Brain microvascular endothelial cell (primary cell): ENCODE data around the gene RCAN2.
"Not testable (repeated sequence)": the region's sequence is repeated elsewhere in the genome, so short reads cannot be mapped to it uniquely, and the experiment has no call there.

Experiments used
- DNase-seq: peaks from one replicate; pipeline ENCODE4 v3.0.0-alpha.2; 2020
- H3K27ac ChIP-seq: fragments of 250-450 bp; sonication (Bioruptor Pico); 2 replicates; pipeline ENCODE4 v1.5.1; 2020; ENCODE audit warnings: mild to moderate bottlenecking, moderate library complexity
- H3K27me3 ChIP-seq: fragments of 250-450 bp; sonication (Bioruptor Pico); replicated peaks from 2 replicates; pipeline ENCODE4 v1.5.1; 2020; ENCODE audit warnings: mild to moderate bottlenecking
- H3K36me3 ChIP-seq: fragments of 250-450 bp; sonication (Bioruptor Pico); replicated peaks from 2 replicates; pipeline ENCODE4 v1.5.1; 2020; ENCODE audit warnings: mild to moderate bottlenecking
- H3K4me3 ChIP-seq: 2 replicates; pipeline ENCODE4 v1.5.1; 2011; ENCODE audit warnings: low read depth, mild to moderate bottlenecking, control low read depth, low read length, moderate library complexity
- in situ Hi-C: cut with HindIII; loops from 2 replicates; pipeline ENCODE4 v1.10.0; 2017; ENCODE audit warnings: low sequenced_read_pairs, low pct_ligation_motif_present
- TF ChIP-seq, protein P1 (sequence below): IDR thresholded peaks from 2 replicates; pipeline ENCODE4 v1.5.1; 2011; ENCODE audit warnings: low read depth, mild to moderate bottlenecking, moderate library complexity, low read length, control low read depth, inconsistent platforms; ENCODE audit errors: missing control alignments

RCAN2 gene

GRCh38 chr6:46350714-46351113 is 140.5 kb downstream of the RCAN2 start:
- H3K36me3 ChIP-seq, result no peaks in the 10 kb centered on the region
- TF ChIP-seq, protein P1, sequence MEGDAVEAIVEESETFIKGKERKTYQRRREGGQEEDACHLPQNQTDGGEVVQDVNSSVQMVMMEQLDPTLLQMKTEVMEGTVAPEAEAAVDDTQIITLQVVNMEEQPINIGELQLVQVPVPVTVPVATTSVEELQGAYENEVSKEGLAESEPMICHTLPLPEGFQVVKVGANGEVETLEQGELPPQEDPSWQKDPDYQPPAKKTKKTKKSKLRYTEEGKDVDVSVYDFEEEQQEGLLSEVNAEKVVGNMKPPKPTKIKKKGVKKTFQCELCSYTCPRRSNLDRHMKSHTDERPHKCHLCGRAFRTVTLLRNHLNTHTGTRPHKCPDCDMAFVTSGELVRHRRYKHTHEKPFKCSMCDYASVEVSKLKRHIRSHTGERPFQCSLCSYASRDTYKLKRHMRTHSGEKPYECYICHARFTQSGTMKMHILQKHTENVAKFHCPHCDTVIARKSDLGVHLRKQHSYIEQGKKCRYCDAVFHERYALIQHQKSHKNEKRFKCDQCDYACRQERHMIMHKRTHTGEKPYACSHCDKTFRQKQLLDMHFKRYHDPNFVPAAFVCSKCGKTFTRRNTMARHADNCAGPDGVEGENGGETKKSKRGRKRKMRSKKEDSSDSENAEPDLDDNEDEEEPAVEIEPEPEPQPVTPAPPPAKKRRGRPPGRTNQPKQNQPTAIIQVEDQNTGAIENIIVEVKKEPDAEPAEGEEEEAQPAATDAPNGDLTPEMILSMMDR, result no peak
- no peaks in the 10 kb centered on the region for H3K27me3 ChIP-seq
- no peak overlapping the region for H3K4me3 ChIP-seq
- no peak overlapping the region for H3K27ac ChIP-seq
- in situ Hi-C loops, result no loop called here
- no peak for DNase-seq

GRCh38 chr6:46347669-46348068 is 143.6 kb downstream of the RCAN2 start:
- TF ChIP-seq, protein P1, result no peak
- H3K27ac ChIP-seq, result no peak overlapping the region
- in situ Hi-C loops, result no loop called here
- H3K27me3 ChIP-seq, result no peaks in the 10 kb centered on the region
- no peak overlapping the region for H3K4me3 ChIP-seq
- no peaks in the 10 kb centered on the region for H3K36me3 ChIP-seq
- no peak for DNase-seq

- TF ChIP-seq, protein P1, result no peak
- H3K4me3 ChIP-seq, result no peak overlapping the region
- DNase-seq, result no peak
- in situ Hi-C loops, result no loop called here
- no peak overlapping the region for H3K27ac ChIP-seq
- no peaks in the 10 kb centered on the region for H3K27me3 ChIP-seq
- H3K36me3 ChIP-seq, result no peaks in the 10 kb centered on the region
These were observed 151.0 kb downstream of the RCAN2 start for GRCh38 chr6:46340246-46340645.

DNA sequence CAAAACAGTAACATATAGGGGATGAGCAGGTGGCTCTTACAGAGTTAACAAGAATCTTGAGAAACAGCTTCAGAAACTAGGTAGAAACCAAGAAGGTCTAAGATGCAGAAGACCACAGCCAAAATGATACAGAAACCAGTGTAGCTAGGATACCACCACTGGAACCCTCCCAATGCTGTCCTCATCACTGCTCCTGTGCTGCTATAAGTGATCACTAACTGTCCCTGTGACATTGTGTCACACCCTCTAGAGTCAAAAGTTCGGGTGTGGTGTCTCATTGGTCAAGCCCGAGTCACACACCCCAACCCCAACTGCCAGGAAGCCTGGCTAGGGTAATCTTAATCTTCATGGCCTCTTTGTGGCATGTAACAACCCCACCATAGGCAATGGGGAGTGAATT is 153.1 kb downstream of the RCAN2 start:
- Histone ChIP-seq H3K4me3 (no peak overlapping the region), H3K27ac (no peak overlapping the region), H3K27me3 (no peaks in the 10 kb centered on the region), H3K36me3 (no peaks in the 10 kb centered on the region)
- TF ChIP-seq, protein P1, result no peak
- DNase-seq, result no peak
- in situ Hi-C loops, result no loop called here

DNA sequence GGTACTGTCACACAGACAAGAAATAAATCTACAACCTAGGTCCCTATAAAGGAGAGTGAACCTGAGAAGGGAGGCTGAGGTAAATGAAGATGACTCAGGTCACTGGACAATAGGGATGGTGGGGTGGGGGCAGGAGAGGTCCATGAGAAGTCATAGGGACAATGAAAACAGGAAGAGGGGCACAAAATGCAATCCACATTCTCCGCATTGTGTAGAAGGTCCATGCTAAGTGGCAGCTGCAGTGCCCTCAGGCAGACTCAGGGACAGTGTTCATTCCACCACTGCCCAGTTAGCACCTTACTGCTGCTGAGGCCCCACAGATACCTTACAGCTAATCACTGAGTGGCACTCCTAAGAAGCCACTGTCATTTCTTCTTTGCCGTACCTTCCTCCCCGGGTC is 156.8 kb downstream of the RCAN2 start:
- in situ Hi-C loops, result no loop called here
- TF ChIP-seq, protein P1, result no peak
- no peak overlapping the region for H3K4me3 ChIP-seq
- H3K27ac ChIP-seq, result no peak overlapping the region
- DNase-seq, result no peak
- H3K36me3 ChIP-seq, result no peaks in the 10 kb centered on the region
- no peaks in the 10 kb centered on the region for H3K27me3 ChIP-seq

GRCh38 chr6:46333481-46333880 is 157.8 kb downstream of the RCAN2 start:
- Histone ChIP-seq H3K36me3 (no peaks in the 10 kb centered on the region), H3K27me3 (no peaks in the 10 kb centered on the region), H3K27ac (no peak overlapping the region), H3K4me3 (no peak overlapping the region)
- in situ Hi-C loops, result no loop called here
- TF ChIP-seq, protein P1, result no peak
- no peak for DNase-seq

- H3K36me3 ChIP-seq, H3K27me3 ChIP-seq, in situ Hi-C loops, DNase-seq, H3K27ac ChIP-seq, H3K4me3 ChIP-seq: not testable (repeated sequence)
These were observed 158.8 kb downstream of the RCAN2 start for GRCh38 chr6:46332448-46332847.
